SK-N-SH (cell line): ENCODE measurements around the gene QRICH2. TPM values are rescaled to one million over a fixed set of nuclear protein-coding genes. Genes with fewer than 3 reads are reported as not detected.

Source experiments
- CTCF ChIA-PET: fragments of 300-600, 350-600 bp; formaldehyde crosslinking; extraction: SDS; loops from one replicate; lab custom pipeline; 2021; lab: Yijun Ruan, JAX
- POLR2A ChIA-PET: fragments of 350-600 bp; sonication (Branson Sonifier 250); formaldehyde crosslinking; extraction: SDS; loops from one replicate; lab custom pipeline; 2020; ENCODE audit warnings: antibody characterized with exemption, inconsistent platforms; lab: Yijun Ruan, JAX
- DNase-seq: peaks from one replicate; pipeline ENCODE4 v3.0.0; 2012
- H2AFZ ChIP-seq: fragments of 200-600 bp; sonication (generic); 2 replicates; pipeline ENCODE4 v1.8.1; 2016; ENCODE audit warnings: antibody characterized with exemption, mild to moderate bottlenecking, low read depth
- H3F3A ChIP-seq: fragments of 200-600 bp; sonication (generic); replicated peaks from 2 replicates; pipeline ENCODE3; 2016; ENCODE audit warnings: antibody characterized with exemption, mild to moderate bottlenecking; ENCODE audit not compliant: insufficient read depth
- H3K27ac ChIP-seq, 2 experiments: fragments of 200-500 bp in 1 of 2; fragments of 200-600 bp in 1 of 2; sonication (Bioruptor generic) in 1 of 2; sonication (generic), shearing (Covaris generic) in 1 of 2; 2 replicates each; pipeline versions ENCODE4 v1.5.1 to v1.6.1; 2014 to 2016; ENCODE audit warnings: low read depth in 2 of 2, inconsistent platforms in 1 of 2, low read length in 1 of 2, mild to moderate bottlenecking in 1 of 2, mixed read lengths in 1 of 2
- H3K27me3 ChIP-seq: fragments of 200-600 bp; sonication (generic), shearing (Covaris generic); 2 replicates; pipeline ENCODE4 v1.6.1; 2016; ENCODE audit warnings: mixed run types; ENCODE audit not compliant: insufficient read depth
- H3K36me3 ChIP-seq, 2 experiments: fragments of 200-500 bp in 1 of 2; fragments of 200-600 bp in 1 of 2; sonication (Bioruptor generic) in 1 of 2; sonication (generic) in 1 of 2; replicated peaks in 1 of 2; 2 replicates each; pipeline versions ENCODE3 to v1.5.1; 2014 to 2016; ENCODE audit warnings: low read length in 1 of 2, mild to moderate bottlenecking in 1 of 2; ENCODE audit not compliant: insufficient read depth in 2 of 2, control insufficient read depth in 1 of 2
- H3K4me1 ChIP-seq, 2 experiments: fragments of 200-500 bp in 1 of 2; fragments of 200-600 bp in 1 of 2; sonication (Bioruptor generic) in 1 of 2; sonication (generic), shearing (Covaris generic) in 1 of 2; 2 replicates each; pipeline versions ENCODE4 v1.5.1 to v1.6.1; 2014 to 2016; ENCODE audit warnings: low read depth in 1 of 2, low read length in 1 of 2, mixed run types in 1 of 2; ENCODE audit not compliant: insufficient read depth in 2 of 2, control insufficient read depth in 1 of 2
- H3K4me2 ChIP-seq: fragments of 200-600 bp; sonication (generic), shearing (Covaris generic); 2 replicates; pipeline ENCODE4 v1.6.1; 2017; ENCODE audit warnings: mixed run types
- H3K4me3 ChIP-seq, 2 experiments: fragments of 200-500 bp in 1 of 2; fragments of 200-600 bp in 1 of 2; sonication (Bioruptor generic) in 1 of 2; sonication (generic), shearing (Covaris generic) in 1 of 2; 2 replicates each; pipeline versions ENCODE4 v1.5.1 to v1.8.1; 2014 to 2016; ENCODE audit warnings: low read depth in 2 of 2, inconsistent platforms in 1 of 2, low read length in 1 of 2, mild to moderate bottlenecking in 1 of 2, mixed read lengths in 1 of 2, moderate library complexity in 1 of 2
- H3K79me2 ChIP-seq: fragments of 200-600 bp; sonication (generic); 2 replicates; pipeline ENCODE4 v1.8.1; 2017; ENCODE audit warnings: mild to moderate bottlenecking; ENCODE audit not compliant: insufficient read depth
- H3K9ac ChIP-seq: fragments of 200-600 bp; sonication (generic); 2 replicates; pipeline ENCODE4 v1.6.1; 2017; ENCODE audit warnings: mixed run types
- H3K9me2 ChIP-seq: fragments of 200-600 bp; sonication (generic); 2 replicates; pipeline ENCODE4 v1.6.1; 2017; ENCODE audit warnings: mixed run types
- H3K9me3 ChIP-seq: fragments of 200-600 bp; sonication (generic); 2 replicates; pipeline ENCODE4 v1.6.1; 2017; ENCODE audit warnings: mixed run types, mild to moderate bottlenecking, moderate library complexity
- H4K20me1 ChIP-seq: fragments of 200-600 bp; sonication (generic); 2 replicates; pipeline ENCODE4 v1.6.1; 2017; ENCODE audit warnings: mild to moderate bottlenecking, mixed run types; ENCODE audit not compliant: insufficient read depth
- FOSL2 ChIP-seq: IDR thresholded peaks from 2 replicates; pipeline ENCODE4 v1.4.0; 2012; ENCODE audit warnings: low read depth, mild to moderate bottlenecking, moderate library complexity, borderline replicate concordance
- GABPA ChIP-seq: IDR thresholded peaks from 2 replicates; pipeline ENCODE4 v1.4.0; 2012; ENCODE audit warnings: low read depth, mild to moderate bottlenecking
- JUND ChIP-seq: IDR thresholded peaks from 2 replicates; pipeline ENCODE4 v1.4.0; 2012
- NRF1 ChIP-seq: IDR thresholded peaks from 2 replicates; pipeline ENCODE4 v1.6.1; 2012; ENCODE audit warnings: low read depth, mild to moderate bottlenecking, low read length
- PBX3 ChIP-seq: IDR thresholded peaks from 2 replicates; pipeline ENCODE4; 2012
- POLR2AphosphoS5 ChIP-seq: IDR thresholded peaks from 2 replicates; pipeline ENCODE4 v1.6.1; 2012; ENCODE audit warnings: low read depth, low read length
- REST ChIP-seq: IDR thresholded peaks from 2 replicates; pipeline ENCODE4 v1.6.1; 2012; ENCODE audit warnings: mild to moderate bottlenecking, low read depth, low read length, moderate library complexity
- RFX5 ChIP-seq: IDR thresholded peaks from 2 replicates; pipeline ENCODE4 v1.6.1; 2012; ENCODE audit warnings: mild to moderate bottlenecking, improper control_type of control experiment, low read length
- RXRA ChIP-seq: IDR thresholded peaks from 2 replicates; pipeline ENCODE4 v1.4.0; 2012; ENCODE audit warnings: low read depth, mild to moderate bottlenecking, borderline replicate concordance
- TAF1 ChIP-seq: IDR thresholded peaks from 2 replicates; pipeline ENCODE4 v1.6.1; 2012; ENCODE audit warnings: low read depth, mild to moderate bottlenecking, low read length, moderate library complexity, borderline replicate concordance
- ZBTB33 ChIP-seq: IDR thresholded peaks from 2 replicates; pipeline ENCODE4 v1.4.0; 2012; ENCODE audit warnings: low read depth, borderline replicate concordance
- WGBS: methylation state at CpG from one replicate; pipeline ENCODE4 v1.1.6; 2017; ENCODE audit warnings: low lambda C conversion rate; 5-methylcytosine and 5-hydroxymethylcytosine counted together
- polyA plus RNA-seq, 3 experiments: library from polyadenylated mRNA; depleted of rRNA; stranded (reverse); fragments of >200 nt; gene quantifications; 2 replicates each; pipeline ENCODE4 v1.2.3, GENCODE V29; 2012

Gene QRICH2
- polyA plus RNA-seq, 1 of the 3 experiments (the other 2 are of a cell fraction): 6.2 TPM

GRCh38 chr17:76331083-76331482 lies 23.0 kb upstream of the QRICH2 start:
- no peak overlapping the region for H3K4me3 ChIP-seq
- CTCF ChIA-PET: interaction anchor here (1.1 to 6.1 kb wide), 9 partner anchors 15 to 201 kb away, joined by 3 to 44 read pairs (median 3); no protein-coding TSS in a partner anchor

More at GRCh38 chr17:76331083-76331482, 23.0 kb upstream of the QRICH2 start:
- no peaks in the 10 kb centered on the region for H3K9me2 ChIP-seq
- H3K27ac ChIP-seq: no peak overlapping the region
- H3K36me3 ChIP-seq: peaks cover 27 to 47% of the 10 kb centered on the region in 2 experiments
- no peak overlapping the region for H3K4me2 ChIP-seq
- 88% methylated on average over 2 of the region's 2 CpGs for WGBS
- peaks cover 32% of the 10 kb centered on the region; the same call in 1 of the 2 replicates for H3K79me2 ChIP-seq
- no peaks in the 10 kb centered on the region for H3K27me3 ChIP-seq
- peaks cover 3% of the 10 kb centered on the region for H3F3A ChIP-seq
- POLR2A ChIA-PET: no interaction called here
- DNase-seq: no peak
- H4K20me1 ChIP-seq: peaks cover 12% of the 10 kb centered on the region; the same call in 1 of the 2 replicates
- no peak overlapping the region for H3K9ac ChIP-seq
- H2AFZ ChIP-seq: no peak overlapping the region
- H3K4me1 ChIP-seq: peaks cover 0 to 14% of the 10 kb centered on the region in 2 experiments; a peak in 2 of 4 replicates
- no peaks in the 10 kb centered on the region for H3K9me3 ChIP-seq
- TF ChIP-seq FOSL2 (no peak), ZBTB33 (no peak), RXRA (no peak), PBX3 (no peak), TAF1 (no peak), POLR2AphosphoS5 (no peak), NRF1 (no peak), GABPA (no peak), RFX5 (no peak), REST (no peak), JUND (no peak)
